K562 (cell line): Measurements from ENCODE around the gene POR. TPM values are rescaled to one million over a fixed set of nuclear protein-coding genes. Genes with fewer than 3 reads are reported as not detected.

ENCODE experiments used
- CHD2 ChIP-seq: IDR thresholded peaks from 2 replicates; pipeline ENCODE4 v1.6.1; 2011; ENCODE audit warnings: low read depth, low read length
- ETS2 ChIP-seq: IDR thresholded peaks from 2 replicates; pipeline ENCODE4 v1.6.1; 2016; ENCODE audit warnings: borderline replicate concordance, missing genetic modification characterization, mild to moderate bottlenecking, moderate library complexity, missing compliant biosample characterization; ENCODE audit not compliant: poor library complexity, severe bottlenecking
- MIER1 ChIP-seq: fragments of 450-650 bp; IDR thresholded peaks from 2 replicates; pipeline ENCODE4 v1.6.1; 2016; ENCODE audit warnings: antibody characterized with exemption, mild to moderate bottlenecking, low read depth
- POU5F1 ChIP-seq: fragments of 150-350 bp; IDR thresholded peaks from 2 replicates; pipeline ENCODE4 v1.6.1; 2014; ENCODE audit warnings: borderline replicate concordance, low read length, low read depth, mild to moderate bottlenecking; ENCODE audit not compliant: partially characterized antibody
- TCF7L2 ChIP-seq: fragments of 150-350 bp; IDR thresholded peaks from 2 replicates; pipeline ENCODE4 v1.6.1; 2016; ENCODE audit warnings: low read depth, mild to moderate bottlenecking, low read length, moderate library complexity
- ZNF124 ChIP-seq: sonication (generic); formaldehyde crosslinking; IDR thresholded peaks from 2 replicates; pipeline ENCODE4 v1.8.1; 2022; ENCODE audit warnings: missing genetic modification reagents
- ZNF592 ChIP-seq: fragments of 450-650 bp; IDR thresholded peaks from 2 replicates; pipeline ENCODE4 v1.6.1; 2017; ENCODE audit warnings: antibody characterized with exemption, mild to moderate bottlenecking
- polyA plus RNA-seq, 8 experiments: library from polyadenylated mRNA; depleted of rRNA in 4 of 8; stranded (reverse) in 5 of 8; unstranded in 3 of 8; fragments of >200 nt; fragmentation: Nextera tagmentation in 2 of 8; fragmentation: Illumina TruSeq in 1 of 8; extraction: Ambion mirVana in 2 of 8; extraction: Trizol in 1 of 8; gene quantifications; 2 replicates each; pipeline versions ENCODE4 v1.2.1 to v1.2.3, GENCODE V29; 2011 to 2014; ENCODE audit warnings: inconsistent platforms in 1 of 8, missing spikeins in 1 of 8
- total RNA-seq, 7 experiments: library from RNA; depleted of rRNA in 6 of 7; stranded (reverse); fragments of >200 nt in 6 of 7; fragmentation: Illumina TruSeq in 2 of 7; extraction: Trizol in 2 of 7; gene quantifications; 2 replicates each; pipeline versions ENCODE4 v1.2.1 to v1.2.3, GENCODE V29; 2011 to 2021; ENCODE audit warnings: low replicate concordance in 1 of 7
- TF ChIP-seq, protein P1 (sequence below): fragments of 450-650 bp; IDR thresholded peaks from 2 replicates; pipeline ENCODE4 v1.6.1; 2016; ENCODE audit warnings: mild to moderate bottlenecking, moderate library complexity
- TF ChIP-seq, protein P2 (sequence below): fragments of 450-650 bp; IDR thresholded peaks from 2 replicates; pipeline ENCODE4 v1.6.1; 2017; ENCODE audit warnings: antibody characterized with exemption

Gene POR
- total and polyA plus RNA-seq, 9 of the 15 experiments (the other 6 are each of a cell fraction or from before 2014, with no cell fraction given): 4.7 to 142 (median 40.8) TPM

DNA sequence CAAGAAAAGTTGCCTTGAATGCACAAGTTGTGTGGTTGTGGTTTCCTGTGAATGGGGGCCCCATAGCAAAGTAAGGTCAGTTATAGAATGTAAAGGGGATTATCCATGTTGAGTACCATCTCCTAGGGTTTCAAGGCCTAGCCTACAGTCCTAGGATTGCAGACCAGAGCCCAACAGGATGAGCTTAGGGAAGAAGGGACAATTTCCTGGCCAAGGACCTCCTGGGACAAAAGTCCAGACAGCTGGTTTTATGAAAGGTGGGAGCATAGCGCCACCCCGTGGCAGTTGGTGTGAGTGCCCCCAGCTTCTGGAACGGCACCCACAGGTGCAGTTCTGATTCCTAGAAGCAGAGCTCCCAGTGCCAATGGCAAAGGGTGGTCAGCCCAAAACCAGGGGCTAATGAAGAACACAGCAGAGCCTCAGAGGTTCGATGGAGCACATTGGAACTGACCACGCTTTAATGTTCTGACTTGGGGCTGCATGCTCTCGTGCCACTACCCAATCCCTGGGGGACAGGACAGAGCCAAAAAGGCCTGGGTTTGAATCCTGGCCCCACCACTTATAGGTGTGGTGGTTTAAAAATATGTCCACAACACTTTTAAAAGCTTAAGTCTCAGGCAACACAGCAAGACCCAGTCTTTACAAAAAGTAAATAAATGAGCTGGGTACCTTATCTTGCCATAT is 105.2 kb downstream of the POR start (continued):
- TF ChIP-seq, protein P1, sequence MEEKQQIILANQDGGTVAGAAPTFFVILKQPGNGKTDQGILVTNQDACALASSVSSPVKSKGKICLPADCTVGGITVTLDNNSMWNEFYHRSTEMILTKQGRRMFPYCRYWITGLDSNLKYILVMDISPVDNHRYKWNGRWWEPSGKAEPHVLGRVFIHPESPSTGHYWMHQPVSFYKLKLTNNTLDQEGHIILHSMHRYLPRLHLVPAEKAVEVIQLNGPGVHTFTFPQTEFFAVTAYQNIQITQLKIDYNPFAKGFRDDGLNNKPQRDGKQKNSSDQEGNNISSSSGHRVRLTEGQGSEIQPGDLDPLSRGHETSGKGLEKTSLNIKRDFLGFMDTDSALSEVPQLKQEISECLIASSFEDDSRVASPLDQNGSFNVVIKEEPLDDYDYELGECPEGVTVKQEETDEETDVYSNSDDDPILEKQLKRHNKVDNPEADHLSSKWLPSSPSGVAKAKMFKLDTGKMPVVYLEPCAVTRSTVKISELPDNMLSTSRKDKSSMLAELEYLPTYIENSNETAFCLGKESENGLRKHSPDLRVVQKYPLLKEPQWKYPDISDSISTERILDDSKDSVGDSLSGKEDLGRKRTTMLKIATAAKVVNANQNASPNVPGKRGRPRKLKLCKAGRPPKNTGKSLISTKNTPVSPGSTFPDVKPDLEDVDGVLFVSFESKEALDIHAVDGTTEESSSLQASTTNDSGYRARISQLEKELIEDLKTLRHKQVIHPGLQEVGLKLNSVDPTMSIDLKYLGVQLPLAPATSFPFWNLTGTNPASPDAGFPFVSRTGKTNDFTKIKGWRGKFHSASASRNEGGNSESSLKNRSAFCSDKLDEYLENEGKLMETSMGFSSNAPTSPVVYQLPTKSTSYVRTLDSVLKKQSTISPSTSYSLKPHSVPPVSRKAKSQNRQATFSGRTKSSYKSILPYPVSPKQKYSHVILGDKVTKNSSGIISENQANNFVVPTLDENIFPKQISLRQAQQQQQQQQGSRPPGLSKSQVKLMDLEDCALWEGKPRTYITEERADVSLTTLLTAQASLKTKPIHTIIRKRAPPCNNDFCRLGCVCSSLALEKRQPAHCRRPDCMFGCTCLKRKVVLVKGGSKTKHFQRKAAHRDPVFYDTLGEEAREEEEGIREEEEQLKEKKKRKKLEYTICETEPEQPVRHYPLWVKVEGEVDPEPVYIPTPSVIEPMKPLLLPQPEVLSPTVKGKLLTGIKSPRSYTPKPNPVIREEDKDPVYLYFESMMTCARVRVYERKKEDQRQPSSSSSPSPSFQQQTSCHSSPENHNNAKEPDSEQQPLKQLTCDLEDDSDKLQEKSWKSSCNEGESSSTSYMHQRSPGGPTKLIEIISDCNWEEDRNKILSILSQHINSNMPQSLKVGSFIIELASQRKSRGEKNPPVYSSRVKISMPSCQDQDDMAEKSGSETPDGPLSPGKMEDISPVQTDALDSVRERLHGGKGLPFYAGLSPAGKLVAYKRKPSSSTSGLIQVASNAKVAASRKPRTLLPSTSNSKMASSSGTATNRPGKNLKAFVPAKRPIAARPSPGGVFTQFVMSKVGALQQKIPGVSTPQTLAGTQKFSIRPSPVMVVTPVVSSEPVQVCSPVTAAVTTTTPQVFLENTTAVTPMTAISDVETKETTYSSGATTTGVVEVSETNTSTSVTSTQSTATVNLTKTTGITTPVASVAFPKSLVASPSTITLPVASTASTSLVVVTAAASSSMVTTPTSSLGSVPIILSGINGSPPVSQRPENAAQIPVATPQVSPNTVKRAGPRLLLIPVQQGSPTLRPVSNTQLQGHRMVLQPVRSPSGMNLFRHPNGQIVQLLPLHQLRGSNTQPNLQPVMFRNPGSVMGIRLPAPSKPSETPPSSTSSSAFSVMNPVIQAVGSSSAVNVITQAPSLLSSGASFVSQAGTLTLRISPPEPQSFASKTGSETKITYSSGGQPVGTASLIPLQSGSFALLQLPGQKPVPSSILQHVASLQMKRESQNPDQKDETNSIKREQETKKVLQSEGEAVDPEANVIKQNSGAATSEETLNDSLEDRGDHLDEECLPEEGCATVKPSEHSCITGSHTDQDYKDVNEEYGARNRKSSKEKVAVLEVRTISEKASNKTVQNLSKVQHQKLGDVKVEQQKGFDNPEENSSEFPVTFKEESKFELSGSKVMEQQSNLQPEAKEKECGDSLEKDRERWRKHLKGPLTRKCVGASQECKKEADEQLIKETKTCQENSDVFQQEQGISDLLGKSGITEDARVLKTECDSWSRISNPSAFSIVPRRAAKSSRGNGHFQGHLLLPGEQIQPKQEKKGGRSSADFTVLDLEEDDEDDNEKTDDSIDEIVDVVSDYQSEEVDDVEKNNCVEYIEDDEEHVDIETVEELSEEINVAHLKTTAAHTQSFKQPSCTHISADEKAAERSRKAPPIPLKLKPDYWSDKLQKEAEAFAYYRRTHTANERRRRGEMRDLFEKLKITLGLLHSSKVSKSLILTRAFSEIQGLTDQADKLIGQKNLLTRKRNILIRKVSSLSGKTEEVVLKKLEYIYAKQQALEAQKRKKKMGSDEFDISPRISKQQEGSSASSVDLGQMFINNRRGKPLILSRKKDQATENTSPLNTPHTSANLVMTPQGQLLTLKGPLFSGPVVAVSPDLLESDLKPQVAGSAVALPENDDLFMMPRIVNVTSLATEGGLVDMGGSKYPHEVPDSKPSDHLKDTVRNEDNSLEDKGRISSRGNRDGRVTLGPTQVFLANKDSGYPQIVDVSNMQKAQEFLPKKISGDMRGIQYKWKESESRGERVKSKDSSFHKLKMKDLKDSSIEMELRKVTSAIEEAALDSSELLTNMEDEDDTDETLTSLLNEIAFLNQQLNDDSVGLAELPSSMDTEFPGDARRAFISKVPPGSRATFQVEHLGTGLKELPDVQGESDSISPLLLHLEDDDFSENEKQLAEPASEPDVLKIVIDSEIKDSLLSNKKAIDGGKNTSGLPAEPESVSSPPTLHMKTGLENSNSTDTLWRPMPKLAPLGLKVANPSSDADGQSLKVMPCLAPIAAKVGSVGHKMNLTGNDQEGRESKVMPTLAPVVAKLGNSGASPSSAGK: no peak
- TF ChIP-seq ZNF124 (no peak), TCF7L2 (no peak), POU5F1 (no peak), CHD2 (0 out of 2 replicates have a peak, but pooled peaks have one; percentile 20), MIER1 (no peak), ETS2 (tag) (no peak), ZNF592 (no peak)
- TF ChIP-seq, protein P2, sequence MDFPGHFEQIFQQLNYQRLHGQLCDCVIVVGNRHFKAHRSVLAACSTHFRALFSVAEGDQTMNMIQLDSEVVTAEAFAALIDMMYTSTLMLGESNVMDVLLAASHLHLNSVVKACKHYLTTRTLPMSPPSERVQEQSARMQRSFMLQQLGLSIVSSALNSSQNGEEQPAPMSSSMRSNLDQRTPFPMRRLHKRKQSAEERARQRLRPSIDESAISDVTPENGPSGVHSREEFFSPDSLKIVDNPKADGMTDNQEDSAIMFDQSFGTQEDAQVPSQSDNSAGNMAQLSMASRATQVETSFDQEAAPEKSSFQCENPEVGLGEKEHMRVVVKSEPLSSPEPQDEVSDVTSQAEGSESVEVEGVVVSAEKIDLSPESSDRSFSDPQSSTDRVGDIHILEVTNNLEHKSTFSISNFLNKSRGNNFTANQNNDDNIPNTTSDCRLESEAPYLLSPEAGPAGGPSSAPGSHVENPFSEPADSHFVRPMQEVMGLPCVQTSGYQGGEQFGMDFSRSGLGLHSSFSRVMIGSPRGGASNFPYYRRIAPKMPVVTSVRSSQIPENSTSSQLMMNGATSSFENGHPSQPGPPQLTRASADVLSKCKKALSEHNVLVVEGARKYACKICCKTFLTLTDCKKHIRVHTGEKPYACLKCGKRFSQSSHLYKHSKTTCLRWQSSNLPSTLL: no peak
